ENCODE results near the gene ASB11.
"Not testable (repeated sequence)": the region's sequence is repeated elsewhere in the genome, so short reads cannot be mapped to it uniquely, and the experiment has no call there.

Gene ASB11

GRCh38 chrX:15328131-15328530, 12.7 kb upstream of the ASB11 start:
- no peak for DNase-seq (ENCODE audit: low spot score)
- Mint-ChIP-seq H3K4me3 (no peak overlapping the region), H3K36me3 (ENCODE audit: low read depth) (peaks cover 17% of the 10 kb centered on the region), H3K27me3 (ENCODE audit: low read depth) (no peaks in the 10 kb centered on the region), H3K4me1 (ENCODE audit: low read depth) (peaks cover 4% of the 10 kb centered on the region), H3K27ac (no peak overlapping the region), H3K9me3 (no peaks in the 10 kb centered on the region)

- H3K4me3 Mint-ChIP-seq: no peak overlapping the region
- no peak for DNase-seq (ENCODE audit: low spot score)
- H3K36me3 Mint-ChIP-seq (ENCODE audit: low read depth): peaks cover 20% of the 10 kb centered on the region
- H3K9me3 Mint-ChIP-seq: no peaks in the 10 kb centered on the region
- no peaks in the 10 kb centered on the region for H3K4me1 Mint-ChIP-seq (ENCODE audit: low read depth)
- H3K27me3 Mint-ChIP-seq (ENCODE audit: low read depth): no peaks in the 10 kb centered on the region
- H3K27ac Mint-ChIP-seq: no peak overlapping the region
Measured at GRCh38 chrX:15322472-15322871, 7.0 kb upstream of the ASB11 start.

GRCh38 chrX:15322072-15322471, 6.6 kb upstream of the ASB11 start:
- peaks cover 20% of the 10 kb centered on the region for H3K36me3 Mint-ChIP-seq (ENCODE audit: low read depth)
- no peaks in the 10 kb centered on the region for H3K4me1 Mint-ChIP-seq (ENCODE audit: low read depth)
- H3K27ac Mint-ChIP-seq: no peak overlapping the region
- no peaks in the 10 kb centered on the region for H3K27me3 Mint-ChIP-seq (ENCODE audit: low read depth)
- H3K4me3 Mint-ChIP-seq: no peak overlapping the region
- no peaks in the 10 kb centered on the region for H3K9me3 Mint-ChIP-seq
- no peak for DNase-seq (ENCODE audit: low spot score)

GRCh38 chrX:15321447-15321846, 6.0 kb upstream of the ASB11 start:
- peaks cover 20% of the 10 kb centered on the region for H3K36me3 Mint-ChIP-seq (ENCODE audit: low read depth)
- H3K4me1 Mint-ChIP-seq (ENCODE audit: low read depth): no peaks in the 10 kb centered on the region
- H3K27me3 Mint-ChIP-seq (ENCODE audit: low read depth): no peaks in the 10 kb centered on the region
- no peak overlapping the region for H3K27ac Mint-ChIP-seq
- no peaks in the 10 kb centered on the region for H3K9me3 Mint-ChIP-seq
- no peak overlapping the region for H3K4me3 Mint-ChIP-seq
- no peak for DNase-seq (ENCODE audit: low spot score)

GRCh38 chrX:15320297-15320696, 4.9 kb upstream of the ASB11 start:
- H3K36me3 Mint-ChIP-seq (ENCODE audit: low read depth): peaks cover 20% of the 10 kb centered on the region
- H3K27ac Mint-ChIP-seq: no peak overlapping the region
- no peak for DNase-seq (ENCODE audit: low spot score)
- H3K27me3 Mint-ChIP-seq (ENCODE audit: low read depth): no peaks in the 10 kb centered on the region
- H3K4me1 Mint-ChIP-seq (ENCODE audit: low read depth): no peaks in the 10 kb centered on the region
- H3K4me3 Mint-ChIP-seq: no peak overlapping the region
- no peaks in the 10 kb centered on the region for H3K9me3 Mint-ChIP-seq

- Mint-ChIP-seq H3K4me3 (no peak overlapping the region), H3K4me1 (ENCODE audit: low read depth) (no peaks in the 10 kb centered on the region), H3K27ac (no peak overlapping the region), H3K27me3 (ENCODE audit: low read depth) (no peaks in the 10 kb centered on the region), H3K9me3 (no peaks in the 10 kb centered on the region), H3K36me3 (ENCODE audit: low read depth) (peaks cover 16% of the 10 kb centered on the region)
- DNase-seq (ENCODE audit: low spot score): no peak
Measured at GRCh38 chrX:15319075-15319474, 3.6 kb upstream of the ASB11 start.

- Mint-ChIP-seq H3K36me3 (ENCODE audit: low read depth) (peaks cover 3% of the 10 kb centered on the region), H3K27ac (no peak overlapping the region), H3K9me3 (no peaks in the 10 kb centered on the region), H3K4me3 (no peak overlapping the region), H3K4me1 (ENCODE audit: low read depth) (no peaks in the 10 kb centered on the region), H3K27me3 (ENCODE audit: low read depth) (no peaks in the 10 kb centered on the region)
- no peak for DNase-seq (ENCODE audit: low spot score)
Measured at GRCh38 chrX:15314472-15314871, 968 bp downstream of the ASB11 start.

GRCh38 chrX:15311119-15311518, 4.3 kb downstream of the ASB11 start:
- no peak for DNase-seq (ENCODE audit: low spot score)
- Mint-ChIP-seq H3K4me1 (ENCODE audit: low read depth) (no peaks in the 10 kb centered on the region), H3K27me3 (ENCODE audit: low read depth) (no peaks in the 10 kb centered on the region)

GRCh38 chrX:15310117-15310516, 5.3 kb downstream of the ASB11 start:
- no peaks in the 10 kb centered on the region for H3K27me3 Mint-ChIP-seq (ENCODE audit: low read depth)
- no peak overlapping the region for H3K4me3 Mint-ChIP-seq
- DNase-seq (ENCODE audit: low spot score): no peak
- no peak overlapping the region for H3K27ac Mint-ChIP-seq
- H3K36me3 Mint-ChIP-seq (ENCODE audit: low read depth): no peaks in the 10 kb centered on the region
- H3K9me3 Mint-ChIP-seq: no peaks in the 10 kb centered on the region
- no peaks in the 10 kb centered on the region for H3K4me1 Mint-ChIP-seq (ENCODE audit: low read depth)

More at GRCh38 chrX:15311119-15311518, 4.3 kb downstream of the ASB11 start:
- Mint-ChIP-seq H3K27ac (no peak overlapping the region), H3K36me3 (ENCODE audit: low read depth) (no peaks in the 10 kb centered on the region), H3K4me3 (no peak overlapping the region), H3K9me3 (no peaks in the 10 kb centered on the region)

GRCh38 chrX:15305899-15306298, 9.5 kb downstream of the ASB11 start:
- not testable (repeated sequence) for H3K9me3 Mint-ChIP-seq; DNase-seq (ENCODE audit: low spot score); H3K4me1 Mint-ChIP-seq (ENCODE audit: low read depth); H3K36me3 Mint-ChIP-seq (ENCODE audit: low read depth); H3K27ac Mint-ChIP-seq; H3K27me3 Mint-ChIP-seq (ENCODE audit: low read depth); H3K4me3 Mint-ChIP-seq

- DNase-seq (ENCODE audit: low spot score): peak; percentile 27
- H3K27ac Mint-ChIP-seq: no peak overlapping the region
- H3K4me3 Mint-ChIP-seq: no peak overlapping the region
- H3K9me3 Mint-ChIP-seq: no peaks in the 10 kb centered on the region
- no peaks in the 10 kb centered on the region for H3K4me1 Mint-ChIP-seq (ENCODE audit: low read depth)
- H3K27me3 Mint-ChIP-seq (ENCODE audit: low read depth): no peaks in the 10 kb centered on the region
- H3K36me3 Mint-ChIP-seq (ENCODE audit: low read depth): no peaks in the 10 kb centered on the region
Measured at GRCh38 chrX:15301924-15302323, 13.5 kb downstream of the ASB11 start.

GRCh38 chrX:15299941-15300851, 15.2 kb downstream of the ASB11 start:
- Mint-ChIP-seq H3K27ac (no peak overlapping the region), H3K27me3 (ENCODE audit: low read depth) (no peaks in the 10 kb centered on the region), H3K36me3 (ENCODE audit: low read depth) (no peaks in the 10 kb centered on the region), H3K9me3 (no peaks in the 10 kb centered on the region), H3K4me1 (ENCODE audit: low read depth) (no peaks in the 10 kb centered on the region), H3K4me3 (no peak overlapping the region)
- no peak for DNase-seq (ENCODE audit: low spot score)

GRCh38 chrX:15298780-15299179, 16.7 kb downstream of the ASB11 start:
- no peaks in the 10 kb centered on the region for H3K9me3 Mint-ChIP-seq
- no peaks in the 10 kb centered on the region for H3K27me3 Mint-ChIP-seq (ENCODE audit: low read depth)
- H3K4me1 Mint-ChIP-seq (ENCODE audit: low read depth): no peaks in the 10 kb centered on the region
- H3K27ac Mint-ChIP-seq: no peak overlapping the region
- H3K36me3 Mint-ChIP-seq (ENCODE audit: low read depth): no peaks in the 10 kb centered on the region
- no peak overlapping the region for H3K4me3 Mint-ChIP-seq
- no peak for DNase-seq (ENCODE audit: low spot score)

GRCh38 chrX:15298201-15298600, 17.2 kb downstream of the ASB11 start:
- no peaks in the 10 kb centered on the region for H3K27me3 Mint-ChIP-seq (ENCODE audit: low read depth)
- no peaks in the 10 kb centered on the region for H3K4me1 Mint-ChIP-seq (ENCODE audit: low read depth)
- H3K4me3 Mint-ChIP-seq: no peak overlapping the region
- H3K36me3 Mint-ChIP-seq (ENCODE audit: low read depth): no peaks in the 10 kb centered on the region
- H3K27ac Mint-ChIP-seq: no peak overlapping the region
- DNase-seq (ENCODE audit: low spot score): no peak
- no peaks in the 10 kb centered on the region for H3K9me3 Mint-ChIP-seq

- H3K4me3 Mint-ChIP-seq: no peak overlapping the region
- no peak overlapping the region for H3K27ac Mint-ChIP-seq
- H3K27me3 Mint-ChIP-seq (ENCODE audit: low read depth): no peaks in the 10 kb centered on the region
- no peak for DNase-seq (ENCODE audit: low spot score)
- no peaks in the 10 kb centered on the region for H3K9me3 Mint-ChIP-seq
- H3K36me3 Mint-ChIP-seq (ENCODE audit: low read depth): no peaks in the 10 kb centered on the region
- H3K4me1 Mint-ChIP-seq (ENCODE audit: low read depth): no peaks in the 10 kb centered on the region
Measured at GRCh38 chrX:15293451-15293850, 22.0 kb downstream of the ASB11 start.

Measured in T-helper 2 cell treated with Interferon-gamma antibody and Interleukin-4, amounts not matched to agents 5 μg/mL and 100 μg/mL, for 36 hours (primary cell).